ENCODE data around the gene RAET1E. TPM values are rescaled to one million over a fixed set of nuclear protein-coding genes. Genes with fewer than 3 reads are reported as not detected.
"Not testable (repeated sequence)": the region's sequence is repeated elsewhere in the genome, so short reads cannot be mapped to it uniquely, and the experiment has no call there.

RAET1E gene
- total and polyA plus RNA-seq, 4 donors = 0.56 to 0.98 (median 0.93) TPM

- Histone ChIP-seq H3K4me3 (no peak overlapping the region), H3K9me3 (ENCODE audit: control insufficient read depth in 4 of 4, insufficient read depth in 3 of 4, low read length in 3 of 4) (no peaks in the 10 kb centered on the region), H3K4me1 (ENCODE audit: control insufficient read depth in 5 of 5, insufficient read depth in 5 of 5, low read length in 5 of 5) (peaks cover 0 to 17% (median 2%) of the 10 kb centered on the region in 5 donors), H3K27me3 (ENCODE audit: control insufficient read depth in 3 of 3, insufficient read depth in 3 of 3, low read length in 2 of 3) (no peaks in the 10 kb centered on the region), H3K9ac (ENCODE audit: insufficient read depth in 1 of 2, low read length in 2 of 2) (no peak overlapping the region), H3K36me3 (ENCODE audit: control insufficient read depth in 4 of 4, insufficient read depth in 4 of 4, low read length in 4 of 4) (peaks cover 0 to 7% (median 2%) of the 10 kb centered on the region in 4 donors), H3K27ac (ENCODE audit: low read depth in 1 of 2, low read length in 1 of 2) (peak overlapping the region in 1 of 2 donors; percentile 29)
- DNase-seq (peak in 1 of 3 donors; percentile 49), ATAC-seq (ENCODE audit: insufficient read depth, low FRiP score) (peak; percentile 80)
- 57 to 73% methylated on average over 6 of the region's 6 CpGs for WGBS, 2 donors
- TF ChIP-seq CTCF (IDR thresholded peaks at IDR 0.05; ENCODE audit: control extremely low read depth, extremely low read depth) = no peak
These were observed 43.4 kb downstream of the RAET1E start for GRCh38 chr6:149854532-149854931.

- not testable (repeated sequence) for H3K4me3 ChIP-seq; H3K36me3 ChIP-seq (ENCODE audit: control insufficient read depth in 4 of 4, insufficient read depth in 4 of 4, low read length in 4 of 4); H3K9me3 ChIP-seq (ENCODE audit: control insufficient read depth in 4 of 4, insufficient read depth in 3 of 4, low read length in 3 of 4); ATAC-seq (ENCODE audit: insufficient read depth, low FRiP score); DNase-seq; H3K9ac ChIP-seq (ENCODE audit: insufficient read depth in 1 of 2, low read length in 2 of 2); H3K27me3 ChIP-seq (ENCODE audit: control insufficient read depth in 3 of 3, insufficient read depth in 3 of 3, low read length in 2 of 3)
- H3K4me1 ChIP-seq (ENCODE audit: control insufficient read depth in 5 of 5, insufficient read depth in 5 of 5, low read length in 5 of 5) = peaks cover 0 to 17% (median 0%) of the 10 kb centered on the region in 5 donors
- peak overlapping the region in 1 of 2 donors; percentile 46 for H3K27ac ChIP-seq (ENCODE audit: low read depth in 1 of 2, low read length in 1 of 2)
- WGBS, 2 donors = 90 to 94% methylated on average over 4 of the region's 4 CpGs
These were observed 43.9 kb downstream of the RAET1E start for GRCh38 chr6:149854017-149854416.

- 73 to 75% methylated on average over 12 of the region's 12 CpGs for WGBS, 2 donors
- Histone ChIP-seq H3K27me3 (ENCODE audit: control insufficient read depth in 3 of 3, insufficient read depth in 3 of 3, low read length in 2 of 3) (no peaks in the 10 kb centered on the region), H3K9ac (ENCODE audit: insufficient read depth in 1 of 2, low read length in 2 of 2) (no peak overlapping the region), H3K36me3 (ENCODE audit: control insufficient read depth in 4 of 4, insufficient read depth in 4 of 4, low read length in 4 of 4) (peaks cover 0 to 7% (median 2%) of the 10 kb centered on the region in 4 donors), H3K9me3 (ENCODE audit: control insufficient read depth in 4 of 4, insufficient read depth in 3 of 4, low read length in 3 of 4) (no peaks in the 10 kb centered on the region), H3K4me3 (no peak overlapping the region), H3K27ac (ENCODE audit: low read depth in 1 of 2, low read length in 1 of 2) (peak overlapping the region in 1 of 2 donors; percentile 26), H3K4me1 (ENCODE audit: control insufficient read depth in 5 of 5, insufficient read depth in 5 of 5, low read length in 5 of 5) (peaks cover 0 to 17% (median 0%) of the 10 kb centered on the region in 5 donors)
- ATAC-seq (ENCODE audit: insufficient read depth, low FRiP score) (no peak), DNase-seq (no peak)
- no peak for TF ChIP-seq CTCF (IDR thresholded peaks at IDR 0.05; ENCODE audit: control extremely low read depth, extremely low read depth)
These were observed 45.0 kb downstream of the RAET1E start for GRCh38 chr6:149852881-149853280.

GRCh38 chr6:149852180-149852579 lies 45.7 kb downstream of the RAET1E start:
- DNase-seq = peak in 2 of 3 donors; percentile 32 to 54
- WGBS, 2 donors = 5 to 16% methylated on average over 6 of the region's 6 CpGs
- Histone ChIP-seq H3K9me3 (ENCODE audit: control insufficient read depth in 4 of 4, insufficient read depth in 3 of 4, low read length in 3 of 4) (no peaks in the 10 kb centered on the region), H3K36me3 (ENCODE audit: control insufficient read depth in 4 of 4, insufficient read depth in 4 of 4, low read length in 4 of 4) (peaks cover 0 to 7% (median 2%) of the 10 kb centered on the region in 4 donors), H3K9ac (ENCODE audit: insufficient read depth in 1 of 2, low read length in 2 of 2) (no peak overlapping the region), H3K4me1 (ENCODE audit: control insufficient read depth in 5 of 5, insufficient read depth in 5 of 5, low read length in 5 of 5) (peaks cover 0 to 17% (median 0%) of the 10 kb centered on the region in 5 donors), H3K27me3 (ENCODE audit: control insufficient read depth in 3 of 3, insufficient read depth in 3 of 3, low read length in 2 of 3) (no peaks in the 10 kb centered on the region), H3K27ac (ENCODE audit: low read depth in 1 of 2, low read length in 1 of 2) (peak overlapping the region in 1 of 2 donors; percentile 80), H3K4me3 (no peak overlapping the region)
- peak; percentile 79 for ATAC-seq (ENCODE audit: insufficient read depth, low FRiP score)
- no peak for TF ChIP-seq CTCF (IDR thresholded peaks at IDR 0.05; ENCODE audit: control extremely low read depth, extremely low read depth)

All from lung (tissue), 12 donors.